Iris pigment epithelial cell (primary cell): ENCODE measurements around the gene CEBPB.
"Not testable (repeated sequence)": the region's sequence is repeated elsewhere in the genome, so short reads cannot be mapped to it uniquely, and the experiment has no call there.

Experiments used
- DNase-seq: peaks from one replicate; pipeline ENCODE4 v3.0.0-alpha.2; 2011; ENCODE audit warnings: low read depth

The CEBPB gene

GRCh38 chr20:50190251-50191064, at the start of gene CEBPB:
Gene CEBPB, plus strand, starts transcription at chr20:50190830. Its CDS starts 204 bp downstream, at chr20:50191034.
- DNase-seq, result peak; percentile 82

GRCh38 chr20:50141018-50141675, 49.5 kb upstream of the CEBPB start:
- DNase-seq, result no peak

- DNase-seq, result no peak
Observed at GRCh38 chr20:50141811-50142561, 48.6 kb upstream of the CEBPB start.

GRCh38 chr20:50142812-50143211, 47.8 kb upstream of the CEBPB start:
- DNase-seq, result no peak

GRCh38 chr20:50144362-50144761, 46.3 kb upstream of the CEBPB start:
- DNase-seq, result peak; percentile 99

- no peak for DNase-seq
Observed at GRCh38 chr20:50145566-50145965, 45.1 kb upstream of the CEBPB start.

- DNase-seq, result no peak
Observed at GRCh38 chr20:50146214-50146613, 44.4 kb upstream of the CEBPB start.

GRCh38 chr20:50146732-50147662, 43.6 kb upstream of the CEBPB start:
- peak; percentile 50 for DNase-seq

- DNase-seq, result no peak
Observed at GRCh38 chr20:50149481-50150254, 41.0 kb upstream of the CEBPB start.

GRCh38 chr20:50151034-50151743, 39.4 kb upstream of the CEBPB start:
- no peak for DNase-seq

GRCh38 chr20:50152394-50153152, 38.1 kb upstream of the CEBPB start:
- no peak for DNase-seq

- no peak for DNase-seq
Observed at GRCh38 chr20:50153153-50153499, 37.5 kb upstream of the CEBPB start.

- DNase-seq, result peak; percentile 92
Observed at GRCh38 chr20:50153500-50154377, 36.9 kb upstream of the CEBPB start, which contains the start of gene PEDS1. Gene PEDS1, minus strand, starts transcription at chr20:50153723. Its CDS starts 86 bp downstream, at chr20:50153637.

- DNase-seq, result not testable (repeated sequence)
Observed at GRCh38 chr20:50161494-50161893, 29.1 kb upstream of the CEBPB start.

- DNase-seq, result no peak
Observed at GRCh38 chr20:50163570-50164317, 26.9 kb upstream of the CEBPB start.

GRCh38 chr20:50165684-50166554, 24.7 kb upstream of the CEBPB start:
- peak; percentile 100 for DNase-seq
